Endothelial cell of hepatic sinusoid (primary cell): Measurements from ENCODE around the gene XPO1.

Source experiments
- in situ Hi-C: cut with HindIII; loops from 2 replicates; pipeline ENCODE4 v1.10.0; 2017; ENCODE audit warnings: low sequenced_read_pairs

The XPO1 gene

DNA sequence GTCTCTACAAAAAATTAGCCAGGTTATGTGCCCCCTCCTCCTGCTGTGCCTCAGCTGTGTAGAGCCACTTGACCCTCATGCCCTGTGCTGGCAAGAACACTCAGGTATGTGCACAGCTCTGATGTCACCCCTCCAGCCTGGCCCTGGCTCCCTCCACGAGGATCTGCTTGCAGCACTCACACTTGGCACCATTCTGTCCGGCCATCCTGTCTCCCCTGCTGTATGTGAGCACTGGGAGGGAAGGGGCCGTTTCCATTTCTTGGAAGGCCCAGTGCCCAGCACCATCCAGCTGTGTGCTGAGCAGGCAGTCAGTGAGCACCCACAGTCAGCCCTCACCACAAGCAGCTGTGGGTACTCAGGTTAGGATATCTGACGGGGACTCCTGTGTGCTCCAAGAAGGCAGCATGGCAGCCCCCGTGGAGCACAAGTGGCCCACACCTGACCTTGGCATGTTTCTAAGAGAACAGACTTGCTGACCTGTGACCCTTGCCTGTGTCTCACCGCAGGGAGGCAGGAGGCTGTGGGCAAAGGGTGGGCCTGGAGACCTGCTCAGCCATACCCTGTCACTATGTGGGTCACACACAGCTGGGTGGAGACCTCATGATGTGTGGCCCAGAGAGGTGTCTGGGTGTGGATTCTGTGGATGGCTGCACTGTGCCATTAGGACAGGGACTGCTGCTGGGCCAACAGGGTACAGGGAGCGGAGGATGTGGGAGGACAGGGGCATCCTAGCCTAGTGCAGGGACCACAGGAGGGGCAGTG is 98.7 kb downstream of the XPO1 start:
- in situ Hi-C loops, result no loop called here

GRCh38 chr2:61438670-61439069 is 99.5 kb downstream of the XPO1 start:
- in situ Hi-C loops, result no loop called here

GRCh38 chr2:61437170-61437569 is 101.0 kb downstream of the XPO1 start:
- in situ Hi-C loops, result no loop called here

DNA sequence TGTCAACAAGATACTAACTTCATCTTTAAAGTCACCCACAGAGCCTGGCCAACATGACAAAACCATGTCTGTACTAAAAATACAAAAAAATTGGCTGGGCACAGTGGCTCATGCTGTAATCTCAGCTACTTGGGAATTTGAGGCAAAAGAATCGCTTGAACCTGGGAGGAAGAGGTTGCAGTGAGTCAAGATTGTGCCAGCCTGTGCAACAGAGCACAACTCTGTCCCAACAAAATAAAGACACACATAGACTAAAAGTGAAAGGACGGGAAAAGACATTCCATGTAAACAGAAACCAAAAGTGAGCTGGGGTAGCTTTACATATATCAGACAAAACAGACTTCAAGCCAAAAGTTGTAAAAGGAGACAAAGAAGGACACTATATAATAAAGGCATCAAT is 102.1 kb downstream of the XPO1 start:
- in situ Hi-C loops, result no loop called here

DNA sequence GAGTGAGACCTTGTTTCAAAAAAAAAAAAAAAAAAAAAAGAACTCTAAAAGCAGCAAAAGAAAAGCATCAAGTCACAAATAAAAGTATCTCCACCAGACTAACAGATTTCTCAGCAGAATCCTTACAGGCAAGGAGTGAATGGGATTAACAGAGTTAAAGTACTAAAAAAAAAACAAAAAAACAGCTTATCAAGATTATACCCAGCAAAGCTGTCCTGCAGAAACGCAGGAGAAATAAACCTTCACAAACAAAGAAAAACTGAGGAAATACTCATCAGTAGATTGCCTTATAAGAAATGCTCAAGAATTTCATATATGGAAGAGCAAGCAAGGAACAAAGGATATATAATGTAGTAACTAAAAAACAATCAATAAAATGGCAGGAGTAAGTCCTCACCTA is 102.9 kb downstream of the XPO1 start:
- in situ Hi-C loops, result no loop called here

DNA sequence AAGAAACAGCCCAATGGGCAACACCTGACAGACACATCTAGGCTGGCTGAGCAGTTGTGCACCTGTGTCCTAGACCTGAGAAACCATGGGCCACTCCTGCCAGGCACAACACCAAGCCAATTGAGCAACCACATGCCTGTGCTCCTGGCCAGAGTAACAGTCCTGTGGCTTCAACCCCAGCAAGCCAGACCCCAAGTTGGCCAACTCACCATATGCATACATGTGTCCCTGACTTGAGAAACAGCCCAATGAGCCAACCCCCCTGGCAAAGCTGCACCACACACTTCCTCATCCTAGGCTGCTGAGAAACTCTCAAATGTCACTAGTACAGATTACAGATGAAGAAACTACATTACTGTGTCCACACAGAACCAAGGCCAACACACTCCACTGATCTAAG is 103.8 kb downstream of the XPO1 start:
- in situ Hi-C loops, result no loop called here

- in situ Hi-C loops, result no loop called here
These were observed 104.5 kb downstream of the XPO1 start for GRCh38 chr2:61433606-61434005.

DNA sequence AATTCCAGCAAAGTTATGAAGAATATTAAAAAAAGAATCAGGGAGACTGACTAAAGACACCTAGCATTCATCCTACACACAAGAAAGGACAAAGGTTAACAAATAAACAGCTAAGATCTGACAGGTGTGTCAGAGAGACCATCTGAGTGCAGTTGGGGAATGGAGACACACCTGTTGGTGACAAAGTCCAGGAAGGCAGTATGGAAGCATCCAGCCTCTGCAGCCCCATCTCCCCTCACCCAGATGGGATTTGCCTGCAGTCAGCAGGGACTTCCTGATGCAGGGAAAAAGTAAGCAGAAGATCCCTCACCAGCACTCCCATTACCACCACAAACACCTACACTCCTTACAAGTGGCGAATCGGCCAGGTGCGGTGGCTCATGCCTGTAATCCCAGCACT is 105.2 kb downstream of the XPO1 start:
- in situ Hi-C loops, result no loop called here

DNA sequence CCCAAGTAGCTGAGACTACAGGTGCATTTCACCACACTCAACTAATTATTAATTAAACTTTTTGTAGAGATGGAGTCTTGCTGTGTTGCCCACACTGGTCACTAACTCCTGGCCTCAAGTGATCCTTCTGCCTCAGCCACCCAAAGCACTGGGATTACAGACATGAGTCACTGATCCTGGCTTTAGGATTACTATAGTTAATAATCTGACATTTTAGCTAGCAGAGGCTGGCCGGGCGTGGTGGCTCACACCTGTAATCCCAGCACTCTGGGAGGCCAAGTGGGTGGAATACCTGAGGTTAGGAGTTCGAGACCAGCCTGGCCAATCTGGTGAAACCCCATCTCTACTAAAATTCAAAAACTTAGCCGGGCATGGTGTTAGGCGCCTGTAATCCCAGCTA is 106.8 kb downstream of the XPO1 start:
- in situ Hi-C loops, result no loop called here
